Neuronal stem cell (in vitro differentiated cells): ENCODE measurements around the gene CYP1B1.
A peak's percentile ranks its signal among the peaks of the same experiment; 100 is the strongest.

ENCODE experiments used
- DNase-seq: peaks from one replicate; pipeline ENCODE4 v3.0.0-alpha.2; 2013; ENCODE audit warnings: low spot score
- H2AFZ ChIP-seq: one replicate; pipeline ENCODE4 v1.6.1; 2013; ENCODE audit warnings: mild to moderate bottlenecking, low read length, inconsistent platforms
- H2AK5ac ChIP-seq: 2 replicates; pipeline ENCODE4 v1.6.1; 2013; ENCODE audit warnings: low read depth, mild to moderate bottlenecking, inconsistent platforms, low read length, moderate library complexity, mixed read lengths
- H2BK120ac ChIP-seq: 2 replicates; pipeline ENCODE4 v1.6.1; 2013; ENCODE audit warnings: low read depth, mild to moderate bottlenecking, inconsistent platforms, low read length, moderate library complexity, mixed read lengths
- H2BK12ac ChIP-seq: one replicate; pipeline ENCODE4 v1.6.1; 2013; ENCODE audit warnings: low read length, inconsistent platforms
- H2BK15ac ChIP-seq: 2 replicates; pipeline ENCODE4 v1.6.1; 2013; ENCODE audit warnings: mild to moderate bottlenecking, low read length, inconsistent platforms, mixed read lengths
- H2BK5ac ChIP-seq: one replicate; pipeline ENCODE4 v1.6.1; 2013; ENCODE audit warnings: inconsistent platforms, mild to moderate bottlenecking, low read length, moderate library complexity
- H3K14ac ChIP-seq: one replicate; pipeline ENCODE4 v1.6.1; 2013; ENCODE audit warnings: low read length, inconsistent platforms
- H3K18ac ChIP-seq: 2 replicates; pipeline ENCODE4 v1.6.1; 2013; ENCODE audit warnings: low read length, inconsistent platforms
- H3K23ac ChIP-seq: 2 replicates; pipeline ENCODE4 v1.6.1; 2013; ENCODE audit warnings: low read depth, mild to moderate bottlenecking, mixed read lengths, low read length, inconsistent platforms; ENCODE audit not compliant: poor library complexity
- H3K27ac ChIP-seq: replicated peaks from 3 replicates; pipeline ENCODE4 v1.5.1; 2013; ENCODE audit warnings: low read length, inconsistent platforms
- H3K27me3 ChIP-seq, 3 experiments: 2 replicates each; pipeline ENCODE4 v1.6.1; 2013; ENCODE audit warnings: low read length in 3 of 3, mild to moderate bottlenecking in 2 of 3, inconsistent platforms in 1 of 3, low read depth in 1 of 3, mixed read lengths in 1 of 3, moderate library complexity in 1 of 3; ENCODE audit not compliant: control insufficient read depth in 3 of 3, insufficient read depth in 3 of 3
- H3K36me3 ChIP-seq, 2 donors: replicated peaks in 1 of 2; 2 replicates each; pipeline ENCODE4 v1.6.1; 2013; ENCODE audit warnings: low read length in 2 of 2; ENCODE audit not compliant: control insufficient read depth in 2 of 2, insufficient read depth in 2 of 2
- H3K4ac ChIP-seq: 2 replicates; pipeline ENCODE4 v1.6.1; 2013; ENCODE audit warnings: inconsistent platforms, mild to moderate bottlenecking, low read length, moderate library complexity
- H3K4me1 ChIP-seq, 2 donors: 1 replicate in 1 of 2; 2 replicates in 1 of 2; pipeline ENCODE4 v1.6.1; 2013; ENCODE audit warnings: low read length in 2 of 2, low read depth in 1 of 2; ENCODE audit not compliant: control insufficient read depth in 2 of 2, insufficient read depth in 1 of 2
- H3K4me2 ChIP-seq: one replicate; pipeline ENCODE4 v1.6.1; 2013; ENCODE audit warnings: mild to moderate bottlenecking, low read length, inconsistent platforms; ENCODE audit not compliant: insufficient read depth, poor library complexity, severe bottlenecking
- H3K4me3 ChIP-seq, 2 donors: 2 replicates each; pipeline ENCODE4 v1.5.1; 2013; ENCODE audit warnings: low read length in 2 of 2, mild to moderate bottlenecking in 2 of 2, inconsistent platforms in 1 of 2, moderate library complexity in 1 of 2
- H3K79me1 ChIP-seq: one replicate; pipeline ENCODE4 v1.6.1; 2013; ENCODE audit warnings: low read depth, mild to moderate bottlenecking, inconsistent platforms, low read length, moderate library complexity
- H3K9ac ChIP-seq: one replicate; pipeline ENCODE4 v1.6.1; 2013; ENCODE audit warnings: mild to moderate bottlenecking, low read depth, low read length, inconsistent platforms; ENCODE audit not compliant: poor library complexity
- H3K9me3 ChIP-seq, 2 donors: replicated peaks in 1 of 2; 2 replicates each; pipeline versions ENCODE3 to v1.6.1; 2013; ENCODE audit warnings: low read length in 2 of 2, mild to moderate bottlenecking in 2 of 2, inconsistent platforms in 1 of 2, low read depth in 1 of 2, mixed read lengths in 1 of 2, moderate library complexity in 1 of 2; ENCODE audit not compliant: control insufficient read depth in 2 of 2, insufficient read depth in 1 of 2
- H4K8ac ChIP-seq: one replicate; pipeline ENCODE4 v1.6.1; 2013; ENCODE audit warnings: low read depth, mild to moderate bottlenecking, inconsistent platforms, low read length, moderate library complexity
- H4K91ac ChIP-seq: one replicate; pipeline ENCODE4 v1.6.1; 2013; ENCODE audit warnings: low read length, low read depth, mild to moderate bottlenecking, inconsistent platforms; ENCODE audit not compliant: poor library complexity
- WGBS, 2 donors: extraction: QIAGEN DNeasy Blood & Tissue Kit; methylation state at CpG; one replicate each; pipeline ENCODE4 v1.1.7; 2013; ENCODE audit warnings: missing lambda C conversion rate in 2 of 2, mixed read lengths in 1 of 2; ENCODE audit not compliant: insufficient read length in 2 of 2, insufficient replicate concordance in 1 of 2; ENCODE audit errors: extremely low coverage in 2 of 2; 5-methylcytosine and 5-hydroxymethylcytosine counted together

The CYP1B1 gene

GRCh38 chr2:38060236-38061018, 15.5 kb downstream of the CYP1B1 start:
- Histone ChIP-seq H3K27ac (no peak overlapping the region), H3K18ac (no peak overlapping the region), H3K27me3 (no peaks in the 10 kb centered on the region), H3K4me1 (peaks cover 0 to under 1% of the 10 kb centered on the region in 2 donors), H2AK5ac (no peak overlapping the region), H2BK120ac (no peak overlapping the region), H3K4me2 (no peak overlapping the region), H3K36me3 (no peaks in the 10 kb centered on the region), H3K9ac (no peak overlapping the region), H3K14ac (no peak overlapping the region), H2BK5ac (no peak overlapping the region), H3K9me3 (no peaks in the 10 kb centered on the region), H4K8ac (no peak overlapping the region), H3K4ac (no peak overlapping the region), H2BK15ac (no peak overlapping the region), H3K23ac (no peak overlapping the region), H4K91ac (no peak overlapping the region), H3K79me1 (no peaks in the 10 kb centered on the region), H2BK12ac (no peak overlapping the region), H3K4me3 (no peak overlapping the region), H2AFZ (peak overlapping the region; percentile 56)
- WGBS, 2 donors, result no CpG with 5 or more reads among the region's 5 CpGs
- no peak for DNase-seq

GRCh38 chr2:38057651-38058410, 18.1 kb downstream of the CYP1B1 start:
- H3K36me3 ChIP-seq, result no peaks in the 10 kb centered on the region
- no peak overlapping the region for H4K91ac ChIP-seq
- no peak overlapping the region for H3K14ac ChIP-seq
- no peaks in the 10 kb centered on the region for H3K79me1 ChIP-seq
- no peak overlapping the region for H3K27ac ChIP-seq
- H2BK15ac ChIP-seq, result no peak overlapping the region
- H3K4me2 ChIP-seq, result no peak overlapping the region
- H3K23ac ChIP-seq, result no peak overlapping the region
- H3K4me1 ChIP-seq, result no peaks in the 10 kb centered on the region
- H2BK12ac ChIP-seq, result no peak overlapping the region
- no peak for DNase-seq
- no CpG with 5 or more reads among the region's 3 CpGs for WGBS, 2 donors
- no peak overlapping the region for H2BK5ac ChIP-seq
- no peak overlapping the region for H3K18ac ChIP-seq
- H3K9me3 ChIP-seq, result no peaks in the 10 kb centered on the region
- no peaks in the 10 kb centered on the region for H3K27me3 ChIP-seq
- H2BK120ac ChIP-seq, result no peak overlapping the region
- no peak overlapping the region for H3K4me3 ChIP-seq
- H2AK5ac ChIP-seq, result no peak overlapping the region
- no peak overlapping the region for H3K9ac ChIP-seq
- H4K8ac ChIP-seq, result no peak overlapping the region
- no peak overlapping the region for H3K4ac ChIP-seq
- no peak overlapping the region for H2AFZ ChIP-seq

GRCh38 chr2:38056216-38056615, 19.7 kb downstream of the CYP1B1 start:
- Histone ChIP-seq H3K4me3 (no peak overlapping the region), H2BK120ac (no peak overlapping the region), H2BK5ac (no peak overlapping the region), H2AFZ (no peak overlapping the region), H3K27me3 (no peaks in the 10 kb centered on the region), H3K36me3 (no peaks in the 10 kb centered on the region), H2BK15ac (no peak overlapping the region), H3K23ac (no peak overlapping the region), H3K9ac (no peak overlapping the region), H3K14ac (no peak overlapping the region), H3K4ac (no peak overlapping the region), H3K4me2 (no peak overlapping the region), H3K9me3 (no peaks in the 10 kb centered on the region), H2AK5ac (no peak overlapping the region), H3K18ac (no peak overlapping the region), H2BK12ac (no peak overlapping the region), H3K4me1 (no peaks in the 10 kb centered on the region), H3K27ac (no peak overlapping the region), H4K8ac (no peak overlapping the region), H3K79me1 (no peaks in the 10 kb centered on the region), H4K91ac (no peak overlapping the region)
- DNase-seq, result no peak
- WGBS, 2 donors, result no CpG with 5 or more reads among the region's 3 CpGs

- H2BK5ac ChIP-seq, result no peak overlapping the region
- no peak overlapping the region for H3K9ac ChIP-seq
- no peak overlapping the region for H3K4me2 ChIP-seq
- H2BK12ac ChIP-seq, result no peak overlapping the region
- no peak overlapping the region for H3K14ac ChIP-seq
- H3K27ac ChIP-seq, result no peak overlapping the region
- no CpG with 5 or more reads among the region's 4 CpGs for WGBS, 2 donors
- H3K36me3 ChIP-seq, result no peaks in the 10 kb centered on the region
- no peaks in the 10 kb centered on the region for H3K27me3 ChIP-seq
- no peak overlapping the region for H2BK120ac ChIP-seq
- H3K18ac ChIP-seq, result no peak overlapping the region
- no peaks in the 10 kb centered on the region for H3K79me1 ChIP-seq
- no peak overlapping the region for H2BK15ac ChIP-seq
- no peak overlapping the region for H4K8ac ChIP-seq
- no peak overlapping the region for H3K4me3 ChIP-seq
- no peak overlapping the region for H3K23ac ChIP-seq
- H3K4me1 ChIP-seq, result no peaks in the 10 kb centered on the region
- no peak overlapping the region for H4K91ac ChIP-seq
- no peak overlapping the region for H2AFZ ChIP-seq
- no peak overlapping the region for H2AK5ac ChIP-seq
- H3K4ac ChIP-seq, result no peak overlapping the region
- H3K9me3 ChIP-seq, result no peaks in the 10 kb centered on the region
- DNase-seq, result no peak
Measured at GRCh38 chr2:38045811-38046210, 30.1 kb downstream of the CYP1B1 start.
